Limb (tissue), 2 donors: ENCODE data around the gene MEGF11.
"Not testable (repeated sequence)": the region's sequence is repeated elsewhere in the genome, so short reads cannot be mapped to it uniquely, and the experiment has no call there.

Experiments used
- DNase-seq, 2 donors: peaks; one replicate each; pipeline ENCODE4 v3.0.0-alpha.2; 2016; ENCODE audit errors: extremely low spot score in 2 of 2

Gene MEGF11

GRCh38 chr15:66007663-66008262 is 245.8 kb downstream of the MEGF11 start:
- DNase-seq, result no peak

GRCh38 chr15:66006986-66007385 is 246.6 kb downstream of the MEGF11 start:
- no peak for DNase-seq

- DNase-seq, result peak; percentile 31 to 58
Measured at GRCh38 chr15:66004618-66005262, 248.8 kb downstream of the MEGF11 start.

GRCh38 chr15:66003129-66003528 is 250.4 kb downstream of the MEGF11 start:
- not testable (repeated sequence) for DNase-seq

- no peak for DNase-seq
Measured at GRCh38 chr15:66001717-66002426, 251.7 kb downstream of the MEGF11 start.

- DNase-seq, result no peak
Measured at GRCh38 chr15:66001042-66001441, 252.5 kb downstream of the MEGF11 start.

- no peak for DNase-seq
Measured at GRCh38 chr15:65998486-65998885, 255.1 kb downstream of the MEGF11 start.

GRCh38 chr15:65996901-65997300 is 256.6 kb downstream of the MEGF11 start:
- DNase-seq, result no peak

- DNase-seq, result no peak
Measured at GRCh38 chr15:65994832-65995231, 258.7 kb downstream of the MEGF11 start.

- DNase-seq, result no peak
Measured at GRCh38 chr15:65993762-65994161, 259.8 kb downstream of the MEGF11 start.

GRCh38 chr15:65993236-65993635 is 260.3 kb downstream of the MEGF11 start:
- no peak for DNase-seq

- DNase-seq, result no peak
Measured at GRCh38 chr15:65991721-65992483, 261.6 kb downstream of the MEGF11 start.

GRCh38 chr15:65990298-65990981 is 263.1 kb downstream of the MEGF11 start:
- no peak for DNase-seq

GRCh38 chr15:65987100-65987499 is 266.4 kb downstream of the MEGF11 start:
- no peak for DNase-seq

GRCh38 chr15:65986416-65986815 is 267.1 kb downstream of the MEGF11 start:
- no peak for DNase-seq

GRCh38 chr15:65985387-65985786 is 268.2 kb downstream of the MEGF11 start:
- DNase-seq, result no peak

- no peak for DNase-seq
Measured at GRCh38 chr15:65982627-65983322, 270.8 kb downstream of the MEGF11 start.

GRCh38 chr15:65981837-65982626 is 271.5 kb downstream of the MEGF11 start:
- peak in 1 of 2 donors; percentile 48 for DNase-seq

- DNase-seq, result peak; percentile 16 to 65
Measured at GRCh38 chr15:65980824-65981456, 272.6 kb downstream of the MEGF11 start.
